ENCODE measurements around the gene SLC7A6.

DNA sequence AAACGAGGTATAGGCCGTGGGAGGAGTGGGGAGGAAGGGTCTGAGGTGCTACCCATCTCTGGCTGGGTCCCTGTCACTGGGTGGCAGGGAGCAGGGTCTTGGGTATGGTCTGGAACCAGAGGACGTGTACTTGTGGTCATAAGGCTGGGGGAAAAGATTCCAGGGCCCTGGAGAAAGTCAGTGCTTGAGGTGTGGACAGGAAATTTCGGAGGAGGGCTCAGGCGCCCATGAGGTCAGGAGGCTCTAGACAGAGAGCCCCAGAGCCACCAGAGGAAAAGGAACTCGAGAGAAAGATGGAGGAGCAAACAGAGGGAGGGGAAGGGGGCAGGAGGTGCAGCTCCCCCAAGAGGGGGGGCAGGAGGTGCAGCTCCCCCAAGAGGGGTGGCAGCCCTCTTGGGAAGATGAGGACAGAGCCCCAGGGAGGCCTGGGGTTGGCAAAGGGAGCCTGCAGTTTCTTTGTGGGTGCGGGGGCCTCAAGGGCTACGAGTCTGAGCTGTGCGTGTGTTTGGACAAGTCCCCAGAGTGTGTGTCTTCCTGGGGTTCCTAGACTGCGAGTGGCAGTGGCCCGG is 683 bp upstream of the SLC7A6 start:
- TF ChIP-seq ZNF652 (CRISPR knock-in tag; IDR thresholded peaks at IDR 0.05; ENCODE audit: borderline replicate concordance, low read depth) (no peak), ATF1 (CRISPR knock-in tag; IDR thresholded peaks at IDR 0.05) (no peak), MXI1 (IDR thresholded peaks at IDR 0.05; ENCODE audit: borderline replicate concordance, low read depth, low read length) (no peak), BHLHE40 (IDR thresholded peaks at IDR 0.05; ENCODE audit: low read length) (no peak), ATF6 (CRISPR knock-in tag; conservative IDR thresholded peaks at IDR 0.05) (no peak), ERF (CRISPR knock-in tag; IDR thresholded peaks at IDR 0.05) (no peak; the same call in 1 of the 2 replicates), PHF8 (CRISPR knock-in tag; IDR thresholded peaks at IDR 0.05) (no peak), ZBTB7A (CRISPR knock-in tag; IDR thresholded peaks at IDR 0.05) (no peak), PHB2 (IDR thresholded peaks at IDR 0.05; ENCODE audit: partially characterized antibody) (no peak), FOXO4 (CRISPR knock-in tag; conservative IDR thresholded peaks at IDR 0.05) (no peak), SIN3A (IDR thresholded peaks at IDR 0.05; ENCODE audit: borderline replicate concordance, low read depth, low read length) (no peak), ZNF513 (CRISPR knock-in tag; conservative IDR thresholded peaks at IDR 0.05) (no peak), ZNF570 (CRISPR knock-in tag; IDR thresholded peaks at IDR 0.05; ENCODE audit: borderline replicate concordance) (no peak)
- TF ChIP-seq, protein P1, sequence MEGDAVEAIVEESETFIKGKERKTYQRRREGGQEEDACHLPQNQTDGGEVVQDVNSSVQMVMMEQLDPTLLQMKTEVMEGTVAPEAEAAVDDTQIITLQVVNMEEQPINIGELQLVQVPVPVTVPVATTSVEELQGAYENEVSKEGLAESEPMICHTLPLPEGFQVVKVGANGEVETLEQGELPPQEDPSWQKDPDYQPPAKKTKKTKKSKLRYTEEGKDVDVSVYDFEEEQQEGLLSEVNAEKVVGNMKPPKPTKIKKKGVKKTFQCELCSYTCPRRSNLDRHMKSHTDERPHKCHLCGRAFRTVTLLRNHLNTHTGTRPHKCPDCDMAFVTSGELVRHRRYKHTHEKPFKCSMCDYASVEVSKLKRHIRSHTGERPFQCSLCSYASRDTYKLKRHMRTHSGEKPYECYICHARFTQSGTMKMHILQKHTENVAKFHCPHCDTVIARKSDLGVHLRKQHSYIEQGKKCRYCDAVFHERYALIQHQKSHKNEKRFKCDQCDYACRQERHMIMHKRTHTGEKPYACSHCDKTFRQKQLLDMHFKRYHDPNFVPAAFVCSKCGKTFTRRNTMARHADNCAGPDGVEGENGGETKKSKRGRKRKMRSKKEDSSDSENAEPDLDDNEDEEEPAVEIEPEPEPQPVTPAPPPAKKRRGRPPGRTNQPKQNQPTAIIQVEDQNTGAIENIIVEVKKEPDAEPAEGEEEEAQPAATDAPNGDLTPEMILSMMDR (CRISPR knock-in tag; IDR thresholded peaks at IDR 0.05): no peak
